HepG2 (cell line): Measurements from ENCODE around the gene ARF6. TPM values are rescaled to one million over a fixed set of nuclear protein-coding genes. Genes with fewer than 3 reads are reported as not detected.

ENCODE experiments used
- BRD4 ChIP-seq: sonication (generic); formaldehyde crosslinking; IDR thresholded peaks from 2 replicates; pipeline ENCODE4 v1.4.0; 2020; ENCODE audit warnings: missing genetic modification reagents
- HNF1B ChIP-seq: sonication (generic); formaldehyde crosslinking; IDR thresholded peaks from 2 replicates; pipeline ENCODE4 v1.5.1; 2020; ENCODE audit warnings: mild to moderate bottlenecking, moderate library complexity, missing genetic modification reagents
- HOXA7 ChIP-seq: sonication (generic); formaldehyde crosslinking; IDR thresholded peaks from 2 replicates; pipeline ENCODE4 v1.8.1; 2022; ENCODE audit warnings: mild to moderate bottlenecking, missing genetic modification reagents, moderate library complexity
- NBN ChIP-seq: fragments of 450-650 bp; conservative IDR thresholded peaks from 2 replicates; pipeline ENCODE4 v1.6.1; 2017
- NCOA5 ChIP-seq: sonication (generic); formaldehyde crosslinking; IDR thresholded peaks from 2 replicates; pipeline ENCODE4 v1.4.0; 2020; ENCODE audit warnings: missing genetic modification reagents
- PHF20 ChIP-seq: sonication (generic); formaldehyde crosslinking; IDR thresholded peaks from 2 replicates; pipeline ENCODE4 v1.5.0; 2020; ENCODE audit warnings: mild to moderate bottlenecking, missing genetic modification reagents
- PHF5A ChIP-seq: IDR thresholded peaks from one replicate; pipeline ENCODE4 v1.6.1; 2018; ENCODE audit warnings: low read depth, missing genetic modification reagents; ENCODE audit not compliant: unreplicated experiment
- POLR2AphosphoS2 ChIP-seq: IDR thresholded peaks from 2 replicates; pipeline ENCODE4 v1.6.1; 2011; ENCODE audit warnings: low read depth, low read length, improper control_type of control experiment
- RELA ChIP-seq: sonication (generic); formaldehyde crosslinking; IDR thresholded peaks from 2 replicates; pipeline ENCODE4 v1.4.0; 2020; ENCODE audit warnings: missing genetic modification reagents
- RFX3 ChIP-seq: IDR thresholded peaks from 2 replicates; pipeline ENCODE4 v1.6.1; 2016; ENCODE audit warnings: missing biosample characterization, missing genetic modification reagents
- SALL1 ChIP-seq: sonication (generic); formaldehyde crosslinking; IDR thresholded peaks from 2 replicates; pipeline ENCODE4 v1.8.0; 2022; ENCODE audit warnings: mild to moderate bottlenecking, missing genetic modification reagents
- SOX5 ChIP-seq: IDR thresholded peaks from 2 replicates; pipeline ENCODE4 v1.6.1; 2016; ENCODE audit warnings: borderline replicate concordance
- SUZ12 ChIP-seq: fragments of 150-350 bp; IDR thresholded peaks from 2 replicates; pipeline ENCODE4 v1.6.1; 2014; ENCODE audit warnings: low read depth, low read length
- TEAD2 ChIP-seq: sonication (generic); formaldehyde crosslinking; IDR thresholded peaks from 2 replicates; pipeline ENCODE4 v1.9.0; 2021; ENCODE audit warnings: missing genetic modification reagents
- U2AF1 ChIP-seq: fragments of 200-400 bp; formaldehyde crosslinking; optimal IDR thresholded peaks from 2 replicates; pipeline ENCODE3; 2017; ENCODE audit warnings: mild to moderate bottlenecking, low read depth, low read length
- ZBTB2 ChIP-seq: sonication (generic); formaldehyde crosslinking; IDR thresholded peaks from 2 replicates; pipeline ENCODE4 v1.8.0; 2022; ENCODE audit warnings: low read depth, missing genetic modification reagents
- ZBTB33 ChIP-seq: sonication (generic); formaldehyde crosslinking; IDR thresholded peaks from 2 replicates; pipeline ENCODE4 v1.4.0; 2020; ENCODE audit warnings: missing genetic modification reagents
- ZNF124 ChIP-seq: sonication (generic); formaldehyde crosslinking; IDR thresholded peaks from 2 replicates; pipeline ENCODE4 v1.4.0; 2020; ENCODE audit warnings: missing genetic modification reagents
- ZNF264 ChIP-seq: sonication (generic); formaldehyde crosslinking; IDR thresholded peaks from 2 replicates; pipeline ENCODE4 v1.4.0; 2020; ENCODE audit warnings: missing genetic modification reagents
- ZNF432 ChIP-seq: sonication (generic); formaldehyde crosslinking; IDR thresholded peaks from 2 replicates; pipeline ENCODE4 v1.5.0; 2020; ENCODE audit warnings: missing genetic modification reagents, mild to moderate bottlenecking, borderline replicate concordance
- ZNF615 ChIP-seq: sonication (generic); formaldehyde crosslinking; IDR thresholded peaks from 2 replicates; pipeline ENCODE4 v1.5.0; 2020; ENCODE audit warnings: mild to moderate bottlenecking, missing genetic modification reagents, borderline replicate concordance
- ZNF652 ChIP-seq: IDR thresholded peaks from 2 replicates; pipeline ENCODE4 v1.6.1; 2016; ENCODE audit warnings: low read depth, borderline replicate concordance
- ZNF780A ChIP-seq: sonication (generic); formaldehyde crosslinking; IDR thresholded peaks from 2 replicates; pipeline ENCODE4 v1.8.0; 2022; ENCODE audit warnings: mild to moderate bottlenecking, missing genetic modification reagents, moderate library complexity
- ZSCAN31 ChIP-seq: sonication (generic); formaldehyde crosslinking; IDR thresholded peaks from 2 replicates; pipeline ENCODE4 v1.5.0; 2020; ENCODE audit warnings: low read depth, mild to moderate bottlenecking, missing genetic modification reagents
- polyA plus RNA-seq, 8 experiments: library from polyadenylated mRNA; depleted of rRNA in 3 of 8; stranded (reverse) in 7 of 8; unstranded in 1 of 8; fragments of >200 nt; fragmentation: Illumina TruSeq in 4 of 8; extraction: Trizol in 4 of 8; gene quantifications; 2 replicates each; pipeline versions ENCODE4 v1.2.1 to v1.2.3, GENCODE V29; 2011 to 2016; ENCODE audit warnings: low read depth in 4 of 8, missing spikeins in 1 of 8, mixed read lengths in 1 of 8; ENCODE audit not compliant: insufficient read depth in 1 of 8
- total RNA-seq, 5 experiments: library from RNA; depleted of rRNA; stranded (reverse); fragments of >200 nt; fragmentation: Illumina TruSeq; extraction: Trizol; gene quantifications; 2 replicates each; pipeline ENCODE4 v1.2.3, GENCODE V29; 2016; ENCODE audit warnings: low read depth in 1 of 5
- TF ChIP-seq, protein P1 (sequence below): sonication (generic); formaldehyde crosslinking; IDR thresholded peaks from 2 replicates; pipeline ENCODE4 v1.9.0; 2021; ENCODE audit warnings: missing genetic modification reagents, borderline replicate concordance
- TF ChIP-seq, protein P2 (sequence below): sonication (generic); formaldehyde crosslinking; IDR thresholded peaks from 2 replicates; pipeline ENCODE4 v1.4.0; 2020; ENCODE audit warnings: mild to moderate bottlenecking, missing genetic modification reagents

The ARF6 gene
- total and polyA plus RNA-seq, 2 of the 13 experiments (the other 11 are each of a cell fraction or from before 2014, with no cell fraction given) = 12.7 to 31.9 TPM

- TF ChIP-seq PHF20 (CRISPR knock-in tag) = no peak
- no peak for TF ChIP-seq ZNF432 (CRISPR knock-in tag)
- TF ChIP-seq ZBTB33 (CRISPR knock-in tag) = peak; percentile 98
- TF ChIP-seq ZBTB2 (CRISPR knock-in tag) = no peak
- no peak for TF ChIP-seq SALL1
- no peak for TF ChIP-seq ZNF264 (CRISPR knock-in tag)
- no peak for TF ChIP-seq NCOA5 (CRISPR knock-in tag)
- no peak for TF ChIP-seq BRD4 (CRISPR knock-in tag)
- TF ChIP-seq NBN = no peak
- no peak for TF ChIP-seq ZNF652 (CRISPR knock-in tag)
- no peak for TF ChIP-seq RELA
- no peak for TF ChIP-seq TEAD2 (CRISPR knock-in tag)
- no peak for TF ChIP-seq RFX3 (CRISPR knock-in tag)
- TF ChIP-seq ZSCAN31 (CRISPR knock-in tag) = no peak
- no peak for TF ChIP-seq ZNF780A (CRISPR knock-in tag)
- no peak for TF ChIP-seq PHF5A (CRISPR knock-in tag)
- TF ChIP-seq POLR2AphosphoS2 = no peak
- peak; percentile 52 for TF ChIP-seq U2AF1
- TF ChIP-seq, protein P1, sequence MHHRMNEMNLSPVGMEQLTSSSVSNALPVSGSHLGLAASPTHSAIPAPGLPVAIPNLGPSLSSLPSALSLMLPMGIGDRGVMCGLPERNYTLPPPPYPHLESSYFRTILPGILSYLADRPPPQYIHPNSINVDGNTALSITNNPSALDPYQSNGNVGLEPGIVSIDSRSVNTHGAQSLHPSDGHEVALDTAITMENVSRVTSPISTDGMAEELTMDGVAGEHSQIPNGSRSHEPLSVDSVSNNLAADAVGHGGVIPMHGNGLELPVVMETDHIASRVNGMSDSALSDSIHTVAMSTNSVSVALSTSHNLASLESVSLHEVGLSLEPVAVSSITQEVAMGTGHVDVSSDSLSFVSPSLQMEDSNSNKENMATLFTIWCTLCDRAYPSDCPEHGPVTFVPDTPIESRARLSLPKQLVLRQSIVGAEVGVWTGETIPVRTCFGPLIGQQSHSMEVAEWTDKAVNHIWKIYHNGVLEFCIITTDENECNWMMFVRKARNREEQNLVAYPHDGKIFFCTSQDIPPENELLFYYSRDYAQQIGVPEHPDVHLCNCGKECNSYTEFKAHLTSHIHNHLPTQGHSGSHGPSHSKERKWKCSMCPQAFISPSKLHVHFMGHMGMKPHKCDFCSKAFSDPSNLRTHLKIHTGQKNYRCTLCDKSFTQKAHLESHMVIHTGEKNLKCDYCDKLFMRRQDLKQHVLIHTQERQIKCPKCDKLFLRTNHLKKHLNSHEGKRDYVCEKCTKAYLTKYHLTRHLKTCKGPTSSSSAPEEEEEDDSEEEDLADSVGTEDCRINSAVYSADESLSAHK (CRISPR knock-in tag) = no peak
- no peak for TF ChIP-seq SOX5 (CRISPR knock-in tag)
- no peak for TF ChIP-seq HOXA7 (CRISPR knock-in tag)
- no peak for TF ChIP-seq HNF1B (CRISPR knock-in tag)
- peak; percentile 66; the same call in 1 of the 2 replicates for TF ChIP-seq ZNF615 (CRISPR knock-in tag)
- TF ChIP-seq, protein P2, sequence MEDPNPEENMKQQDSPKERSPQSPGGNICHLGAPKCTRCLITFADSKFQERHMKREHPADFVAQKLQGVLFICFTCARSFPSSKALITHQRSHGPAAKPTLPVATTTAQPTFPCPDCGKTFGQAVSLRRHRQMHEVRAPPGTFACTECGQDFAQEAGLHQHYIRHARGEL (CRISPR knock-in tag) = no peak
- no peak for TF ChIP-seq ZNF124 (CRISPR knock-in tag)
- TF ChIP-seq SUZ12 = no peak
These were observed 30.7 kb upstream of the ARF6 start (continued) for GRCh38 chr14:49862089-49862673.
